GM19463 (cell line): ENCODE results near the gene NARF.
"Not testable (repeated sequence)": the region's sequence is repeated elsewhere in the genome, so short reads cannot be mapped to it uniquely, and the experiment has no call there.

Source experiments
- ATAC-seq: cut with Tn5 transposase; IDR thresholded peaks from one replicate; pipeline ENCODE4 v1.9.1; 2021; ENCODE audit warnings: mild to moderate bottlenecking, moderate library complexity; ENCODE audit not compliant: unreplicated experiment

Gene NARF

DNA sequence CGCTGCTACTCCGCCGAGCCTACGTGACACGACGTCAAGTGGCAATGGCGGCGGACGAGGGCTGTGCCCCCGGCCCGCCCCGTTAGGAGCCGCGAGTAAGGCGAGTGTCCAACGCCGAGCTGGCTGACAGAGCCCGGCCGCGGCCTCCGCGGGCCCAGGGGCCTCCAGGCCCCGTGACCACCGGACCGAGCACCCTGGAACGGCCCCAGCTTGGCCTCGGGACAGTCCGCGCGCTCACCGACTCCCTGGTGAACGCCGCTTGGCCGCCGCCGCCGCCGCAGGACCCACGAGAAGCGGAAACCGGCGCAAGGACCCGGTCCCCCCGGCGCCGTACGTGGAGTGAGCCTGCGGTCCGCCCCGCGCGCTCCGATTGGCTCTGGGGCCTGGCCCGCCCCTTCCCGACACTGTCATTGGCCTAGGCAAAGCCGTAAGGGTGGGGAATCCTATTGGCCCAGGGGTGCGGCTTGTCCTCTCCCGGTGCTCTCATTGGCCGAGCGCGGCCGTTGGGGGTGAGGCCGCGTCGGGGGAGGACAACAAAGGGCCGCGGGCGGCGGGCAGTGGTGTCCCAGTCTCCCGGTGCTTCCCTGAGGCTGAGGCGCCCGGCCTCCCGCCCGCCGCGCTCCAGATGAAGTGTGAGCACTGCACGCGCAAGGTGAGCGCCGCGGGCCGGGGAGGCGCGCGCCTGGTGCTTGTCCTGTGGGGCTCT lies at the start of gene NARF:
TSS of gene NARF (plus strand) at position 563 of the 706 bp plus-strand sequence. CDS start at position 626, 63 bp downstream.
- peak; percentile 95 for ATAC-seq

DNA sequence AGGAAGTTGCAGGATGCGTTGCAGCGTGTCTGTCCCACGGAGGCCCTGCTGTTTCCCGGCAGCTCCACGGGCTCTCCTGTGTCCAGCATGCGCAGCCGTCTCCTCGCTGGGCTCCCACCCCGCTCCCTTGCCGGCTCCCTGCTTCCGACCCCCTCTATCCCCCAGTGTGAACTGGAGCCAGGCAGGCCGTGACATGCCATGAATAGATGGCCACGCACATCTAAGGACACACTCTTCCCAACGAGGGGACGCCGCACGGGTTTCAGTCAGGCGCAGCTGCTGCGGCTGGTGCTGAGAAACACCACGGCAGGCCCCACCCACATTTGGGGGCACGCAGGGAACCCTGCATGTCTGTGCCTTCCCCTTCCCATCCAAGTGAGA lies 49.6 kb upstream of the NARF start:
- ATAC-seq = no peak

DNA sequence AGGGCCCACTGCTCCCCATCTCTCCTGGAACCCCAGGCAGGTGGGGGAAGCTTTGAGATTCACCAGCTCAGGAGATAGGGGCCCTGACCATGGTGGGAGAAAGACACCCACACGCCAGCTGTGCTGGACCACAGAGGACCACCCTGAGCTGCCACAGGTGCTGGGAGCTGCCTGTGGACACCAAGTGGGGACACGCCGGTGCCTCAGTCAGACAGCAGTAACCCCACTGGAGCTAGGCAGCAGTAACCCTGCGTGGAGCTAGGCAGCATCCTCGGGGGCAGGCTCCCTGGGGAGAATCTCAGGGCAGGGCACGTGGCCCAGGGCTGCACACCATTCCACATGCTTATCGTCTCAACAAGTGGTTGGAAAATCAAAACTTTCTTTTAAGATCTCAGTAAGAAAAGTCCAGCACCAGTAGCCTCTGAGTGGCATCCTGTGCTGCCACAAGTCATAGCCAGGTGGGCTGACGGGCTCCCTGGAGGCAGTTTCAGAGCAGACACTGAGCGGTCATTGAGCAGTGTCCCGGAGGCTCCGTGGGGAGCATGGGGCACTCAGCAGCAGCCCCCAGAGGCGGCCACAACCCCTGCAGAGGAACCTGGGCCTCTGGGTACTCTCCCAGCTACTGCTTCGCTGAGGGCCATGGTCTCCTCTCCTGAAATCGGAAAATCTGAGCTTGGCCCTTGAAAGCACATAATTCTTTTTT lies 48.4 kb upstream of the NARF start:
- no peak for ATAC-seq

DNA sequence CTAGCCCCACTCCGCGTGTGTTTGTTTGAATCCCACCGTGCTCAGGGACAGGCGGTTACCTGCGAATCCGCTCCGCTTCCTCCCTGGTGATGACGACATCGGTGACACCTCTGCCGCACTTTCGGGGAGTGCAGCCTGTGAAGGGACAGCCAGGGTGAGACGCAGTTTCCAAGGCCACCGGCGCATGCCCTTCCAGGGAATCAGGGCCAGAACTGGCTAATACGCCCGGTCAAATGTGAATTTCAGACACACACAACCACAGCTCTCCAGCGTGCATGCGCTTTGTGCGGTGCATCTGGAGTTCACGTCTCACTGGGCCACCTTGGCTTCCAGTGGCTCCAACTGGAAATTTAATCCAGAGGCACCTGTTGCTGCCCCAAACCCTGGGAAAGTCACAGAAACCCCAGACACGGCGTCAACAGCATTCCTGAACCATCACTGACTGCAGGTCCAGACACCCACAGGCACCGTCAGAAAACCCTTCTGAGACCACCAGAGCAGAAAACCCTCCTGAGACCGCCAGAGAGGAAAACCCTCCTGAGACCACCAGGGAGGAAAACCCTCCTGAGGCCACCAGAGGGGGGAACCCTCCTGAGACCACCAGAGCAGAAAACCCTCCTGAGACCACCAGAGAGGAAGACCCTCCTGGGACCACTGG lies 47.0 kb upstream of the NARF start:
- ATAC-seq = no peak

DNA sequence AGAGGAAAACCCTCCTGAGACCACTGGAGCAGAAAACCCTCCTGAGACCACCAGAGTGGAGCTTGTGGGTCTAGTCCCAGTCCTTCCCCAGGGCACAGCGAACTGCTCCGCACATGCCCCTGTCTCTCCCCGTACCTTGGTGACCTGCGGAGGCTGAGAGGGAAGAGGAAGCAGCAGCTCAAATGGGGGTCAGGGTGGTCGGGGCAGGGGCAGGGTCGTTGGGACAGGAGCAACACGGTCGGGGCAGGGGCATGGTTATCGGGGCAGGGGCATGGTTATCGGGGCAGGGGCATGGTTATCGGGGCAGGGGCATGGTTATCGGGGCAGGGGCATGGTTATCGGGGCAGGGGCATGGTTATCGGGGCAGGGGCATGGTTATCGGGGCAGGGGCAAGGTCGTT lies 46.5 kb upstream of the NARF start:
- ATAC-seq = not testable (repeated sequence)

DNA sequence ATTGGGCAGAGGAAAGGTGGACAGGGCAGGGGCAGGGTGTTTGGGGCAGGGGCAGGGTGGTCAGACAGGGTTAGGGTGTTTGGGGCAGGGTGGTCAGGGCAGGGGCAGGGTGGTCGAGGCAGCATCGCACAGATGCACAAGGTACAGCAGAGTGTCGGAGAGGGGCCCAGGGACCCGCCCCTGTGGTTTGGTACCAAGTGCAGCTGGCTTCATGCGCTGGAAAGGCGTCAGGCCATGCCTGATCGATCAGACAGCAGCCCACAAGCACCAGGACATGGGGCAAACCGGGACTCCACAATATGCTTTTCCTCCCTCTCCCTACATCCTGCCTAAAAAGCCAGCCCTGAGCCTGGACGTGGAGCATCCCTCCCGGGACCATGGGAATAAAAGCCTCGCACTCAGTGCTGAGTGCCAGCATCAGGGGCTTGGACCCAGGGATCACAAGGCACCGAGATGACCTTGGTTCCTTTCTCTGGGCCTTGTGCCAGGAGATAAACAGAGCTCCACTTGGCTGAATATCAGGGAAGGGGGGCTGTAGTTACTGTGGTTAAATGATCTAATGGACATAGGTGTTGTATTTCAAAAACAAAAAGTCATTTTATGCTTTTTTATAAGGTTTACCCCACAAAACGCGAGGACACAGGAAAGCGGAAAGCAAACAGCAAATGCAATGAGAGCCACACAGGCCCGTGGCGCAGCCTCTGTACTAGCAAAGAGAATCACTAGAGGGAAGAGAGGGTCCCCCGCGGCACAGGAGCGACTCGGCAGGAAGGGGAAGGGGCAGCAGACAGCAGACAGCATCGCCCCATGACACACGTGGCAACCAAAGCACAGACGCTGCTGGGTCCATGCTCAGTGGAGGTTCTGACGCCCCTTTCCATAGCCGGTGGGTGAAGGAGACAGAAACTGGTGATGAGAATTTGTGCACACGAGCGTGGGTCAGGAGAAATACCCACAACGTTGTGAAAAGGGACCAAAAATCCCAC lies 45.7 kb upstream of the NARF start:
- no peak for ATAC-seq

DNA sequence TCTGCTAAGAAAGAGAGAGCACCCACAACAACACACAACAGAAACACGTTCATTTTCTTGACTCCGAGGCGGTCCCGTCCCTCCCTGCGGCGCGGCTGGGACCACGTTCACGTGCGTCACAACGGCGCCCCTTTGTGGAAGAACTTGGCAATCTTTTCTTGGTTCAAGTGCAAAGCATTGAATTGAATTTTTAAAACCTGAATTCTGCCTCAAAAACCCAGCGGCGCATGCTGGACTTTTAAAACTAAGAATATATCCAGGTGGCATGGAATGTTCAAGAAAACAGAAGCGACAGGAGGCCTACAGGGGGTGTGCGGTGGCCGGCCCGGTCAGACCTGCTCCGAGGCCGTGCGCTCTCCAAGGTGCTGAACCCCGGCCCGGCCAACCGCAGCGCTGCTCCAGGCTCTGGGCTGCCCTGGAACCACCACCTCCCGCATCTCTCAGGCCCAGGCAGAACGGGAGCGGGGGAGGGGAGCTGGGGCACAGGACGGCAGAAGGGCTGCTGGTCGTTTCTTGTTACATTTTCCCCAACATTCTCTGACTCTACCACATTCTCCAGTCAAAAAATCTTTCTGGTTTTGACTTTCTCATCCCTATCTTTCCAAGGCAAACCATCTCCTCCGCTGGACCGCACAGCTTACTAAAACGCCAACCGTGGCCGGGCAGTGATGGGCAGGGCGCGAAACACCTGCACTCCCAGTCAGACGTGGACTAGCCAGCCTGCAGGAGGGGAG lies 43.8 kb upstream of the NARF start:
- no peak for ATAC-seq

DNA sequence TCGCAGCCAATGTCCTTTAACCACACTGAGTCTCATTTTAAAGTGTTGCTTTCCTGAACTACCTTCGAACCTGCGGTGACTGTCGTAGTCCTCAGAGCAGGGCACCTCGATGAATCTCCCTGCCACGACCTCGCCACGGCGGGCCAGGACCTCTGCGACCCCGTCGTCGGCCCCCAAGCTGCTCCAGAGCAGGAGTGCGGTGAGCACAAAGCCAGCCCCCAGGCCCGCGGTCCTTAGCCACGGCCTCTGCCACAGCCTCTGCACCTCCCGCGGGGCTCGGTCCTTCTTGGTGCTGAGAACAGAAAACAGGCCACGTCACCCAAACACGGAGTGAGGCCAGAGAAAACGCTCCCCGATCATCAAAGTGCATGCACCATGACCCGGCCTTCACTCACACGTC lies 43.2 kb upstream of the NARF start:
- ATAC-seq = no peak

DNA sequence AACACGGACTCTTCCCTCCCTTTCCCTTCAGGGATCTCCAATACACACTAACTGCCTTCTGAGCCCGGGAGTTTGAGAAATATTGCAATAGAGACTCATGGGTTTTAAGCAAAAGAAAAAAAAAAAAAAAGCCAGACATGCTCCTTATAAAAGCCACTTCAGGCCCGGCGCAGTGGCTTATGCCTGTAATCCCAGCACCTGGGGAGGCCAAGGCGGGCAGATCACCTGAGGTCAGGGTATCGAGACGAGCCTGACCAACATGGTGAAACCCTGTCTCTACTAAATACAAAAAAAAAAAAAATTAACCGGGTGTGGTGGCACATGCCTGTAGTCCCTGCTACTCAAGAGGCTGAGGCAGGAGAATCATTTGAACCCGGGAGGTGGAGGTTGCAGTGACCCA lies 42.8 kb upstream of the NARF start:
- no peak for ATAC-seq

DNA sequence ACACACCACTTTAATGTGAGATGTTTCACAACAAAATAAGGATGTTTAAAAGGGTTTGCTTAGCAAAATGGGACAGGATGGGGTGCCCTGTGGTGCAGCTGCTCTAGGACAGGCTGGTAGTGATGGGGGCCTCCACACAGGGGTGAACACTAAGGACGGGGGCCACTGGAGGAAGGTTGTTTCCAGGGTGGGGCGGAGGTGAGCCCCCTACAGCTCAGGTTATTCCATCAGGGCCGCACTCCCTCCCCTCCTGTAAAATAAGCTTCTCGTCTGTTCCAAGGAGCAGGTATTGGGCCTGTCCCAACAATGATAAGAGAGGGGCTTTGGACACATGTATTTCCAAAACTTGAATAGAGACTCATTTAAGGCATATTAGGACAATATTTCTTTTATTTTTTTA lies 42.3 kb upstream of the NARF start:
- ATAC-seq = no peak

DNA sequence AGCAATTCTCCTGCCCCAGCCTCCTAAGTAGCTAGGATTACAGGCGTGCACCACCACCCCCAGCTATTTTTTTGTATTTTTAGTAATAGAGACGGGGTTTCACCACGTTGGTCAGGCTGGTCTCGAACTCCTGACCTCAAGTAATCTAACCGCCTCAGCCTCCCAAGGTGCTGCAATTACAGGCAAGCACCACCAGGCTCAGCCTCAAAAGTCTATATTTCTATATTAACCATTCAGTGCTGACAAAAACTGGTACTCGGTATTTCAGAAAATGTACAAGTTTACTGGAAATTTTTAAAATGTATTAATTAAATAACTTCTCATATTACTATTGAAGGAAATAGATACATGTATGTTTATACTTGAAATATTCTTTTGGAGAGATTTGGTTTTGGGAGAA lies 41.8 kb upstream of the NARF start:
- ATAC-seq = no peak

DNA sequence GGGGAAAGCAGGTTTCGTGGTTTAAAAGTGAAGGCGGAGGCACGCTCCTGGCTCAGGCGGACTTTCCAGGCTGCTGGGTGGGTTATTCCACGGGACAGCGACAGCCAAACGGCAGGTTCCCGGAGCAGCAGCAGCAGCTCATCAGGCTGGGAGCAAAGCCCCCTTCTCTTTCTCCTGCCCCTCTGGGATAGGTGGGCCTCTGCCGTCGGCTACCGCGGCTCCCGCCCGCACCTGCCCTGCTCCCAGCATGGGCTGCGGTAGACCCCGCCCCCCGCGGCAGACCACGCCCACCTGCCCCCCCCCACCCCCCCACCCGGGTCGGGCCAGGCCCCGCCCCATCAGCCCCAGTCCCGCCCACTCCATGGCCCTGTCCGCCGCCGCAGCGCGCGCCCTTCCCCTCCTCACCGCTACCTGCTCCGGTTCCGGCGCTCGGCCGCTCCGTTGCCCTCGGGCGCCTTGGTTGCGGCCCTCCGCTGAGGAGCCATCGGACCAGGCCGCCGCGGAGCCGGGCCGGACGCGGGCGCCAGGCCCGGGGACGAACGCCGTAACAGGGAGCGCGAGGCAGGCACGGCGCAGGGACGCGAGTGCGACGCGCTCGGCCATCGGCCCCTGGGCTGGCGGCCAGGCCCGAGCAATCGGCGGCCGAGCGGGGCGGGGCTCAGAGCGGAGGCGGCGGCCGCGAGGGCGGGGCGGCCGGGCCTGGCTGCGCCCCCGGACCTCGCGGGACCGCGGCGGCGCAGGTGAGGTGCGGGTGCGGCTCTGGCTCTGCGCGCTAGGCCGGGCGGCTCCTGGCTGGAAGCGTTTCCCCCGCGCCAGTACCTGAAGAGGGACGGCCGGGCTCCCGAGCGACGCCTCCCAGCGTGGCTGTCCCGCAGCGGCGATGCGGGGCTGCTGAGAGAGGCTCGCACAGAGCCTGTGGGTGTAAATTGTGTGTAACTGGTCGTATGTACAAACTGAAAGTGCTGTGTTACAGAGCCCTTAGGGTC lies 40.2 kb upstream of the NARF start, which contains the start of the genes HEXD and OGFOD3:
TSS of gene HEXD (plus strand) at position 347 of the 986 bp plus-strand sequence. CDS start 1,453 bp downstream, outside the sequence.
TSS of gene OGFOD3 (minus strand) at position 586 of the 986 bp plus-strand sequence. CDS start at position 485, 101 bp downstream.
- peak; percentile 76 for ATAC-seq

DNA sequence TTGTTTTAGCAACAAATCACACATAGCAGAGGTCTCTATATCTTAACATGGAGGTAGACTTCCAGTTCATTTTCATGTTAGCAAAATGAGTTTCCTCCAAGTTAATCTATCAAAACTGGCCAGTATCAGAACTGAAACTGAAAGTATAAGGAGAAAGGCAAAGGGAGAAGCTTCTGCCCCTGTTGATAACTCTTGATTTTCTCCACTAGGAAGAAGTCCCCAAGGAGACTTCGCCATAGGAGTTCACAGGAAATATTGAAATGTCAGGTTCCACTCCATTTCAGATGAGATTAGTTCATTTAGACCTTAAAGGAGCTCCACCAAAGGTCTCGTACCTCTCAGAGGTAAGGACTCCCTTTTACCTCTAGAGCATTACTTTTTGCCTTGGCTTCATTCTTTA lies 39.0 kb upstream of the NARF start:
- ATAC-seq = no peak

DNA sequence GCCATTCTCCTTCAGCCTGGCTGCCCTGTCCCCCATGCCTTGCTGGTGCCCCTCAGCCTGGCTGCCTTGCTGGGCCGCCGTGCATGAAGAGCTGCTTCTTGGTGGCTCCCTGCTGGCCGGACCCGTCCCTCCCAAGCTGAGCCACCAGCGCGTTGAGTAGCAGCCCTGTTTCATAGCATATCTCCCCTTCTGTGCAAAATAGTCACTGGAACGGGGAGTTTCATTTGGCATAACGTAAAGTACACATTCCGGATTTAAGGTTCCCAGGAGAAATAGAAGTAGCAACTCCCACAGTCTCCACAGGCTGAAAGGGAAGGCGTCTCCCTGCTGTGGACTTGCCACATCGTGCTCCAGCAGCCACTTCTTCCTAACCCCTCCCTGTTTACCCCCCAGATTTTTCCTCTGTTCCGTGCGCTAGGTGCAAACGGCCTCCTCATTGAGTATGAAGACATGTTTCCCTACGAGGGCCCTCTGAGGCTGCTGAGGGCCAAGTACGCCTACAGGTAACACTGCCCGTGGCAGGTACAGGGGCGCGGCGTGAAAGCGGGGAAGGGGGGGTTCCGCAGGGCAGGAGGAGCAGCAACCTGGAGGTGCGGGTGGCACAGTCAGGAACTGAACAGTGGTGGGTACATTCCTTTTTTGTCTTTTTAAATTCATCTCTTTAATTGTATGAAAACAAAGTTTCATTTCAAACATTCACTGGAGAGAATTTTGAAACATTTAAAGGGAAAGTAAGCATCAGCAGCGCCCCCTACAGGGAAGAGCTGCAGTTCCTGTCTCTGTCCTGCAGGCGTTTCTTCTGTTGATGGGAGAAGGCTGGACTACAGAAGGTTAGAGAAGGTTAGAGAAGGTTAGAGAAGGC lies 34.3 kb upstream of the NARF start:
- ATAC-seq = no peak

DNA sequence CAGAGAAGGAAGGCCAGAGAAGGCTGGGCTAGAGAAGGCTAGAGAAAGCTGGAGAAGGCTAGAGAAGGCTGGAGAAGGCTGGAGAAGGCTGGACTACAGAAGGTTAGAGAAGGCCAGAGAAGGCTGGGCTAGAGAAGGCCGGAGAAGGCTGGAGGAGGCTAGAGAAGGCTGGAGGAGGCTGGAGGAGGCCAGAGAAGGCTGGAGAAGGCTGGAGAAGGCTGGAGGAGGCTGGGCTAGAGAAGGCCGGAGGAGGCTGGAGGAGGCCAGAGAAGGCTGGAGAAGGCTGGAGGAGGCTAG lies 33.7 kb upstream of the NARF start:
- no peak for ATAC-seq

DNA sequence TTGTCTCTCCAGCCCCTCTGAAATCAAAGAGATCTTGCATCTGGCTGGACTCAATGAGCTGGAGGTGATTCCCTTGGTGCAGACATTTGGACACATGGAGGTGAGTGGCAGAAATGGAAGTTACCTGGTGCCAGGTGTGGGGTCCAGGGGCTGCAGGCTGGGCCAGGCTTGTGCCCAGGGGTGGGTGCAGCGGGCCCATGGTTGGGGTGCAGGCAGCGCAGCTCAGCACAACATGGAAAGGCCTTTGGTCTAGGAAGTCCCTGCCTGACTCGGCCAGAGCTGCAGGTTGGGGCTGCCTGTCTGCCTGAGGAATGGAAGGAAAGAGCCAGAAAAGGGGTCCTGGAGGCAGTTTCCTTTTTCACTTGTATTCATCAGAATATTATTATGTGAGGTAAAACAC lies 30.0 kb upstream of the NARF start:
- no peak for ATAC-seq

DNA sequence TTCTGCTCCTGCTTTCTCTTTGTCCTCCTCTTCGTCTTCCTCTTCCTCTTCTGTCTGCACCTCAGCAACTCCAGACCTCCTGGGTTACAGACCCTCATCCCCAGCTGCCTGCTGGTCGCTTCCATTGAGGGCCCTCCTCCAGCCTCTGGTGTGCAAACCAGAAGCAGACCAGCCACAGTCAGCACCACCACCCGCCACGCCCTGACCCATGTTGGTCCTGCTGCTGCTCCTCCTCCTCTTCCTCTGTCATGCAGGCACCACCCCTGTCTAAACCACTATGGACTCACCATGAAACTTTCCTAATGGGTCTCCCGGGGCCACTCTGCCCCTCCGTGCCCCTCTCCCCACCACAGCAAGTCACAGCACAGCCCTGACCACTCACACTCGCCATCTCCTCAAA lies 28.7 kb upstream of the NARF start:
- no peak for ATAC-seq

DNA sequence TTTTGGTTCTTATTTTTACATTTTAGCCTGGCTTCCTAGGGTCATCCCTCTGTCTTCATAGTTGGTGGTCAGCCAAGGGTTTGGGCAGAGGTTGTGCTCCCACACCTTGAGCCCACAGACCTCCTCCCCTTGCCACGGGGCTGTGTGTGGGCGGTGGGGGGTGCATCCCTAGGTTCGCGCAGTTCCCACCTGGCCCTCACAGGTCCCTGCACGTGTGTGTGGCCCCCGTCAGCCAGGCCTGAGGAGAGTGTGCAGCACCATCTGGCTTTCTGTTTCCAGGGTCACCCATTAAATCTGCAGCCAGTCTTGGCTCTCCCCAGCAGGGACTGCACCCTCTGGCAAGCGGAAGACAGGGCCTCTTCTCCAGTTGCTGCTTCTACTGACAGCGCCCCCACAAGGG lies 26.5 kb upstream of the NARF start:
- no peak for ATAC-seq
